HFFc6 (cell line): ENCODE data around the gene FAM110D. TPM values are rescaled to one million over a fixed set of nuclear protein-coding genes. Genes with fewer than 3 reads are reported as not detected.

Experiments
- DNase-seq: peaks from one replicate; pipeline ENCODE4 v3.0.0-alpha.2; 2018
- H3K27ac Mint-ChIP-seq: 2 replicates; pipeline ENCODE4 v1.8.0; 2020; ENCODE audit warnings: mild to moderate bottlenecking, mixed read lengths
- H3K27me3 Mint-ChIP-seq: 2 replicates; pipeline ENCODE4 v1.8.0; 2021; ENCODE audit warnings: mild to moderate bottlenecking, moderate library complexity, mixed read lengths; ENCODE audit not compliant: insufficient read depth
- H3K36me3 Mint-ChIP-seq: 2 replicates; pipeline ENCODE4 v1.8.0; 2021; ENCODE audit warnings: low read depth, mixed read lengths
- H3K4me1 Mint-ChIP-seq: 2 replicates; pipeline ENCODE4 v1.8.0; 2020; ENCODE audit warnings: low read depth, mixed read lengths
- H3K4me3 Mint-ChIP-seq: 2 replicates; pipeline ENCODE4 v1.8.0; 2020; ENCODE audit warnings: mild to moderate bottlenecking, moderate library complexity, mixed read lengths
- H3K9me3 Mint-ChIP-seq: 2 replicates; pipeline ENCODE4 v1.8.0; 2020; ENCODE audit warnings: mild to moderate bottlenecking, mixed read lengths
- CTCF ChIP-seq: fragments of 200-600 bp; sonication (generic); IDR thresholded peaks from 2 replicates; pipeline ENCODE4 v1.5.0; 2021; ENCODE audit warnings: antibody characterized with exemption, mild to moderate bottlenecking
- long read RNA-seq: library from polyadenylated mRNA; unstranded; transcript quantifications from one replicate; pipeline ENCODE4 v2.0.0, GENCODE V29; 2019
- total RNA-seq, 6 experiments: library from RNA; stranded (reverse); fragmentation: NEBNext Ultra II Directional; extraction: Animal tissue kit (Norgen Biotek cat#: 25700); gene quantifications; 2 replicates in 1 of 6; 3 replicates in 5 of 6; pipeline ENCODE4 v1.2.3, GENCODE V29; 2021

The FAM110D gene
- total RNA-seq = not detected
- long read RNA-seq = 0 reads

GRCh38 chr1:26158908-26159742, at the start of gene FAM110D:
FAM110D (plus strand) TSS chr1:26159079; CDS start chr1:26161292, 2,213 bp downstream.
- Mint-ChIP-seq H3K27ac (no peak within 1 kb of the TSS), H3K4me3 (no peak within 1 kb of the TSS), H3K4me1 (peaks cover 5% of the 10 kb centered on the region; the same call in 1 of the 2 replicates), H3K27me3 (peaks cover 33% of the 10 kb centered on the region), H3K9me3 (no peaks in the 10 kb centered on the region), H3K36me3 (no peaks in the 10 kb centered on the region)
- DNase-seq = no peak
- no peak for TF ChIP-seq CTCF

GRCh38 chr1:26109229-26110164, 49.4 kb upstream of the FAM110D start:
- no peak for DNase-seq
- no peak overlapping the region for H3K27ac Mint-ChIP-seq
- no peaks in the 10 kb centered on the region for H3K27me3 Mint-ChIP-seq
- peaks cover 4% of the 10 kb centered on the region; the same call in 1 of the 2 replicates for H3K36me3 Mint-ChIP-seq
- no peaks in the 10 kb centered on the region for H3K9me3 Mint-ChIP-seq
- peak overlapping the region; percentile 95 for H3K4me3 Mint-ChIP-seq
- no peak for TF ChIP-seq CTCF
- H3K4me1 Mint-ChIP-seq = peaks cover 31% of the 10 kb centered on the region

- peak overlapping the region; percentile 73 for H3K27ac Mint-ChIP-seq
- H3K4me1 Mint-ChIP-seq = peaks cover 22% of the 10 kb centered on the region
- peak; percentile 54 for DNase-seq
- H3K9me3 Mint-ChIP-seq = no peaks in the 10 kb centered on the region
- peak overlapping the region; percentile 95 for H3K4me3 Mint-ChIP-seq
- H3K36me3 Mint-ChIP-seq = peaks cover 5% of the 10 kb centered on the region; the same call in 1 of the 2 replicates
- peak; percentile 28; the same call in 1 of the 2 replicates for TF ChIP-seq CTCF
- no peaks in the 10 kb centered on the region for H3K27me3 Mint-ChIP-seq
Observed at GRCh38 chr1:26110731-26111529, 47.9 kb upstream of the FAM110D start.

- peaks cover 5% of the 10 kb centered on the region; the same call in 1 of the 2 replicates for H3K36me3 Mint-ChIP-seq
- no peaks in the 10 kb centered on the region for H3K27me3 Mint-ChIP-seq
- peaks cover 22% of the 10 kb centered on the region for H3K4me1 Mint-ChIP-seq
- H3K4me3 Mint-ChIP-seq = peak within 1 kb of the TSS; percentile 95
- no peaks in the 10 kb centered on the region for H3K9me3 Mint-ChIP-seq
- TF ChIP-seq CTCF = no peak
- DNase-seq = peak; percentile 93
- peak within 1 kb of the TSS; percentile 84 for H3K27ac Mint-ChIP-seq
Observed at GRCh38 chr1:26111530-26112406, 47.1 kb upstream of the FAM110D start, which contains the start of gene PDIK1L. PDIK1L (plus strand) TSS chr1:26111824; CDS start chr1:26114309, 2,485 bp downstream.
